ENCODE data around the gene SPATA31D1. TPM values are rescaled to one million over a fixed set of nuclear protein-coding genes. Genes with fewer than 3 reads are reported as not detected.

The SPATA31D1 gene
- total RNA-seq, result not detected in 2 replicates

GRCh38 chr9:81988472-81988871 lies at the start of gene SPATA31D1:
Gene SPATA31D1 (plus strand): TSS chr9:81988772. CDS start chr9:81988819, 47 bp downstream.

GRCh38 chr9:81943393-81943792 lies 45.2 kb upstream of the SPATA31D1 start, which contains the start of gene SPATA31D3:
Gene SPATA31D3 (plus strand): TSS chr9:81943500. CDS start chr9:81943586, 86 bp downstream.

Other genes starting within 250 kb of the SPATA31D1 start
- gene SPATA31D4, start 60.3 kb upstream of the SPATA31D1 start, total RNA-seq, result not detected in 2 replicates
- gene SPATA31D3, start 45.3 kb upstream of the SPATA31D1 start, total RNA-seq, result not detected in 2 replicates

Data from hair follicular keratinocyte (primary cell).